Measurements from ENCODE around the gene ANKS6.

Gene ANKS6

DNA sequence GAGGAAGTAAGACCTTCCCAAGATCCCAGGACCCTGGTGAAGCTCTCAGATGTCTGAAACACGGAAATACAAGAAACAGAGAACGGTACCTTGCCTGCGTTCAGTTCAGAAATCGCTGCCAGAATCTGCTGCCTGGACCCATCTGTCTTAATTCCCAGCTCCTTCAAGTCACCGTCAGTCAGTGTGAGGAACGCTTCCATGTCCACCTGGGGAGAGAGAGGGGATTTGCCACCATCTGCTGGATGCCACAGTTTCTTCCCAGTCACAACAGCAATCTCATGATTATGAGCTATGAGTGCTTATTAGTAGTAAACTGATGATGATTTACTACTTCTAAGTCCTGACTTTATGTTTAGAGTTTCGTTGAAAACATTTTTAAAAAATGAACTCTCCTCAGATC lies 50.9 kb downstream of the ANKS6 start:
- no peak overlapping the region for H3K4me3 ChIP-seq (ENCODE audit: low read depth, low read length)

DNA sequence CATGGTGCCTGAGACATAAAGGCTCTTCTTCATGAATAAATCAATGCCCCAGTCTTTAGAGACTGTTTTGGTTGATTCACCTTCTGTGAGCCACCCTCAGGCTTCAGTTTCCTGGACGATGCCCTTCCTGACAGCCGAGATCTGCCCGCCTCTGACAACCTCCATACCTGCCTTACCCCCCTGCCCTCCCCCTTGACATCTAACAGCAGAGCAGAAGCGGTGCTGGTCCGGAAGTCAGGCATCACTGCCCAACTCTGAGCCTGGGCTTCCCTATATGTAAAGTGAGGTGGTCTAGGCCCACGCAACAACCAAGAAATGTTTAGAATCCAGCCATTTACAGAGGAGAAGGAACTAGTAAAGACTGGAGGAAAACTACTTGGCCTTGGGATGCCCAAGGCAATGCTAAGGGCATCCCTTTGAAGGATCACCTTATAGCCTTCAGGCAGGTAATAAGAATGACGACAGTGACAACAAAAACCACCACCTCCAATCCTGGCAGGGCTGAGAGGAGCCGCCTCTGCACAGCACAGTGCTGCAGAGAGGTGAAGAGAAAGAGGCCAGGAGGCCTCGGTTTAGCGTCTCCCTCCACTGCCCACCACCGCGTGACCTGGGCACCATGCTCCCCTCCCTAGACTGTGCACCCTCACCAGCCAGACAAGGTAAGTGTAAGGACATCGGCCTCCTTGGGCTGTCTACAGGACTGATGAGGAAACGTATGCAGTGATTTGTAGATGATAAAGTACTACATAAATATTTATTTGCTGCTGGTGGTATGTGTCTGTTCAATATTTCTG lies 52.3 kb downstream of the ANKS6 start:
- no peak overlapping the region for H3K4me3 ChIP-seq (ENCODE audit: low read depth, low read length)
- no peak for TF ChIP-seq CTCF (IDR thresholded peaks at IDR 0.05; ENCODE audit: low read depth, low read length)

More for the DNA sequence above, 50.9 kb downstream of the ANKS6 start:
- TF ChIP-seq CTCF (IDR thresholded peaks at IDR 0.05; ENCODE audit: low read depth, low read length), result no peak

DNA sequence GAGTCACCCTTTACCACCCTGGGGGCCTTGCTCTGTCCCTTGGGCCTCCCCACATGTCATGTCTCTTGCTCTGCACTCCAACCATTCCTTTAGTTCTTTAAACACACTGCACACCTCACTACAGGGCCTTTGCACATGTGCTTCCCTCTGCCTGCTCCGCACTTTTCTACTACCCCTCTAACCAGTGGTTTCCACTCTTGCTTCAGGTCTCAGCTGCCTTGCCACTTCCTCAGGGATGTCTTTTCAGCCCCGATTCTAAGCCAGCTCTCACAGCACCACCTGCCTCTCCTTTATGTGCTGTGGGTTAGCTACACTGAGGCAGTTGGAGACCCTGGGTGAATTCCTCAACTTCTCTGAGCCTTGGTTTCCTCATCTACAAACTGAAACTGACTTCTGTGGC lies 53.0 kb downstream of the ANKS6 start:
- no peak for TF ChIP-seq CTCF (IDR thresholded peaks at IDR 0.05; ENCODE audit: low read depth, low read length)
- H3K4me3 ChIP-seq (ENCODE audit: low read depth, low read length), result no peak overlapping the region

- no peak for TF ChIP-seq CTCF (IDR thresholded peaks at IDR 0.05; ENCODE audit: low read depth, low read length)
- H3K4me3 ChIP-seq (ENCODE audit: low read depth, low read length), result no peak overlapping the region
These were observed 53.8 kb downstream of the ANKS6 start for GRCh38 chr9:98742325-98743280.

DNA sequence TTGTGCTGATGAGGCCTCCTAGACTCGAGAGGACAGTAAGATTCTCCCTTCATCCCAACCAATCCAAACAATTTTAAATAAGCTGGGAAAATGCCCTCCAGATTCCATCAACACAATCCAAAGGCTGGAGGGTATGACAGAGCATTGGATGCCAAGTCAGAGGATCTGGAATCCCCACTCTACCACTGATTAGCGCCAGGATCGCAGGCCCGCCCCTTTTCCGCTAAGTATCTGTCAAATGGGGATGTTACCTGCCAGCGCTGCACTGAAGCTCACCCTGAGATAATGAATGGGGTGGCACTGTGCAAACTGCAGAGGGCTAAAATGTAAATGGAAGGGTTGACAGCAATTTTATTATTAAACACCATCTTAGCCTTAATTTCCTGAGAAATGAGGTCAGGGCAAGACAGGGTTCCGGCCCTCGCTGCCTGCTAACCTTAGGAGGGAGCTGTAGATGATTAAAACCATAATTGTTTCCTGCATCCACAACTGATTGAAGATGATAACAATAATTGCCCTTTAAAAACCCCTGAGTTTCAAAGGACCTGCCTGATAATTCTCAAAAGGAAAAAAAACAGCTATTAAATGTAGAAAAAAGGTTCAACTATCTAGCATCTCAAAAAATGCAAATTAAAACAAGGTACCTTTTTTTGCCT lies 56.0 kb downstream of the ANKS6 start:
- TF ChIP-seq CTCF (IDR thresholded peaks at IDR 0.05; ENCODE audit: low read depth, low read length), result no peak

DNA sequence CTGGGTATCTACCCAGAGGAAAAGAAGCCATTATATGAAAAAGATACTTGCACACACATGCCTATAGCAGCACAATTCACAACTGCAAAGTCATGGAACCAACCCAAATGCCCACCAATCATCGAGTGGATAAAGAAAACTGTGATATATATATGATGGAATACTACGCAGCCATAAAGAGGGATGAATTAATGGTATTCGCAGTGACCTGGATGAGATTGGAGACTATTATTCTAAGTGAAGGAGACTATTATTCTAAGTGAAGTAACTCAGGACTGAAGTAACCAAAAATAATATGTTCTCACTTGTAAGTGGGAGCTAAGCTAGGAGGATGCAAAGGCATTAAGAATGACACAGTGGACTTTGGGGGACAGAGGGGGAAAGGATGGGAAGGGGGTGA lies 57.6 kb downstream of the ANKS6 start:
- no peak overlapping the region for H3K4me3 ChIP-seq (ENCODE audit: low read depth, low read length)
- no peak for TF ChIP-seq CTCF (IDR thresholded peaks at IDR 0.05; ENCODE audit: low read depth, low read length)

More for the DNA sequence above, 56.0 kb downstream of the ANKS6 start:
- H3K4me3 ChIP-seq (ENCODE audit: low read depth, low read length), result no peak overlapping the region
